Large intestine (tissue), 3 donors: ENCODE measurements around the gene IFNLR1. TPM values are rescaled to one million over a fixed set of nuclear protein-coding genes. Genes with fewer than 3 reads are reported as not detected.

ENCODE experiments used
- DNase-seq, 2 donors: peaks; one replicate each; pipeline versions ENCODE4 v3.0.0 to v3.0.0-alpha.2; 2013
- H3K27ac ChIP-seq: one replicate; pipeline ENCODE4 v1.5.1; 2013; ENCODE audit warnings: low read length
- H3K27me3 ChIP-seq: 2 replicates; pipeline ENCODE4 v1.6.1; 2013; ENCODE audit warnings: low read length; ENCODE audit not compliant: control insufficient read depth, insufficient read depth
- H3K36me3 ChIP-seq: 2 replicates; pipeline ENCODE4 v1.6.1; 2013; ENCODE audit warnings: low read length; ENCODE audit not compliant: control insufficient read depth, insufficient read depth
- H3K4me1 ChIP-seq: one replicate; pipeline ENCODE4 v1.6.1; 2013; ENCODE audit warnings: low read length; ENCODE audit not compliant: control insufficient read depth, insufficient read depth
- H3K4me3 ChIP-seq: one replicate; pipeline ENCODE4 v1.5.1; 2013; ENCODE audit warnings: low read length
- H3K9me3 ChIP-seq: one replicate; pipeline ENCODE4 v1.6.1; 2013; ENCODE audit warnings: mild to moderate bottlenecking, low read depth, low read length, moderate library complexity; ENCODE audit not compliant: control insufficient read depth
- WGBS: methylation state at CpG from one replicate; pipeline ENCODE4 v1.1.5; 2013; ENCODE audit warnings: low lambda C conversion rate; ENCODE audit not compliant: insufficient coverage; 5-methylcytosine and 5-hydroxymethylcytosine counted together
- polyA plus RNA-seq: library from polyadenylated mRNA; unstranded; fragments of 120-200 nt; gene quantifications from one replicate; pipeline ENCODE4 v1.2.1, GENCODE V29; 2013

Gene IFNLR1
- polyA plus RNA-seq, 1 donor: 11.7 TPM

GRCh38 chr1:24164004-24164403, 23.1 kb downstream of the IFNLR1 start:
- Histone ChIP-seq H3K4me3 (no peak overlapping the region), H3K9me3 (no peaks in the 10 kb centered on the region), H3K27me3 (no peaks in the 10 kb centered on the region), H3K27ac (peak overlapping the region; percentile 82), H3K36me3 (peaks cover 34% of the 10 kb centered on the region), H3K4me1 (peaks cover 25% of the 10 kb centered on the region)
- peak; percentile 42 to 85 for DNase-seq
- WGBS: no CpG with 5 or more reads among the region's 3 CpGs

GRCh38 chr1:24162201-24162600, 24.9 kb downstream of the IFNLR1 start:
- DNase-seq: no peak
- WGBS: no CpG with 5 or more reads among the region's 5 CpGs
- no peaks in the 10 kb centered on the region for H3K9me3 ChIP-seq
- peaks cover 45% of the 10 kb centered on the region for H3K36me3 ChIP-seq
- no peaks in the 10 kb centered on the region for H3K27me3 ChIP-seq
- H3K4me3 ChIP-seq: no peak overlapping the region
- H3K4me1 ChIP-seq: peaks cover 25% of the 10 kb centered on the region
- H3K27ac ChIP-seq: no peak overlapping the region

- peaks cover 18% of the 10 kb centered on the region for H3K4me1 ChIP-seq
- H3K27me3 ChIP-seq: no peaks in the 10 kb centered on the region
- H3K9me3 ChIP-seq: no peaks in the 10 kb centered on the region
- no CpG with 5 or more reads among the region's 4 CpGs for WGBS
- peak in 1 of 2 donors; percentile 35 for DNase-seq
- H3K27ac ChIP-seq: no peak overlapping the region
- no peak overlapping the region for H3K4me3 ChIP-seq
- peaks cover 54% of the 10 kb centered on the region for H3K36me3 ChIP-seq
Measured at GRCh38 chr1:24161270-24161669, 25.8 kb downstream of the IFNLR1 start.

DNA sequence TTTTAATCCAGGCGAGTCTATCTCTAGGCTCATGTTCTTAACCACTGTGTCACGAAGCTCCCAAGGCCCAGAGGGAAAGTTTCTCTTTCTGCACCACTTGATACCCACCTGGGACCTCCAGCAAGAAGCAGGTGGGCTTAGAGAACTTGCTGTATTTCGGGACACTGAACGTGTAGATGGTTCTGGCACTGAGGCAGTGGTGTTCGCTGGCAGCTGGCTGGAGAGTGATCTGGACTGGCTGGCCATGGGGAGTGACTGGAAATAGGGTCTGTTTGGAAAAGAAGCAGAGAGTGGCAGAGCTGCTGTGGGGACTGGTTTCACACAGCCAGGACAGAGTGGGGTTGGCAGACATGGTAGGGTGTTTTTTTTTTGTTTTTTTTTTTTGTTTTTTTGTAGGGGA, 27.7 kb downstream of the IFNLR1 start:
- peaks cover 10% of the 10 kb centered on the region for H3K4me1 ChIP-seq
- H3K4me3 ChIP-seq: no peak overlapping the region
- no CpG with 5 or more reads among the region's 5 CpGs for WGBS
- DNase-seq: no peak
- H3K36me3 ChIP-seq: peaks cover 55% of the 10 kb centered on the region
- no peak overlapping the region for H3K27ac ChIP-seq
- no peaks in the 10 kb centered on the region for H3K9me3 ChIP-seq
- no peaks in the 10 kb centered on the region for H3K27me3 ChIP-seq

- WGBS: no CpG with 5 or more reads among the region's 6 CpGs
- Histone ChIP-seq H3K36me3 (peaks cover 55% of the 10 kb centered on the region), H3K27ac (no peak overlapping the region), H3K27me3 (no peaks in the 10 kb centered on the region), H3K9me3 (no peaks in the 10 kb centered on the region), H3K4me1 (peaks cover 4% of the 10 kb centered on the region), H3K4me3 (no peak overlapping the region)
- DNase-seq: no peak
Measured at GRCh38 chr1:24157918-24158481, 29.1 kb downstream of the IFNLR1 start.

GRCh38 chr1:24156542-24157260, 30.4 kb downstream of the IFNLR1 start:
- Histone ChIP-seq H3K4me3 (no peak overlapping the region), H3K27ac (no peak overlapping the region), H3K4me1 (peaks cover 4% of the 10 kb centered on the region), H3K27me3 (no peaks in the 10 kb centered on the region), H3K36me3 (peaks cover 49% of the 10 kb centered on the region), H3K9me3 (no peaks in the 10 kb centered on the region)
- DNase-seq: no peak
- no CpG with 5 or more reads among the region's 18 CpGs for WGBS

- H3K4me1 ChIP-seq: peaks cover 2% of the 10 kb centered on the region
- DNase-seq: no peak
- whole genome bisulfite sequencing: no CpG with 5 or more reads among the region's 11 CpGs
- H3K4me3 ChIP-seq: no peak overlapping the region
- H3K27ac ChIP-seq: no peak overlapping the region
- peaks cover 43% of the 10 kb centered on the region for H3K36me3 ChIP-seq
- no peaks in the 10 kb centered on the region for H3K27me3 ChIP-seq
- no peaks in the 10 kb centered on the region for H3K9me3 ChIP-seq
Measured at GRCh38 chr1:24155011-24155782, 31.9 kb downstream of the IFNLR1 start.

DNA sequence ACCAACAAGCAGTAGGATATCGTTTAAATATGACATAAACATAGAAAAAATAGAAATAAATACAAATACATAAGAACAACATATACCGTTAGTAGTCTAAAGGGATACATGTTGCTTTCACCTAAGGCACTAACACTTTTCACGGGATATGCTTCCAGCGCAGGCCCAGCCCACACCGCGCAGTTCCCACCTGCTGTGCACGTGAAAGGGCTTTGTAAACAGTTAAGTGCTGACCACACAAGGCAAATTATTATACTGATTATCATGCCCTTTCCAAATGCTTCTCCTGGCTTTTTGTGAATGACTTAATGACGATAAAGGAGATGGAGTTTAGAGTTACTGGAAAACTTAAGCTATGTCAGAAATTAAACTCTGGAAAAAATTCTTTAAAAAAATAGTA, 32.9 kb downstream of the IFNLR1 start:
- no peak overlapping the region for H3K4me3 ChIP-seq
- H3K27me3 ChIP-seq: no peaks in the 10 kb centered on the region
- no peak for DNase-seq
- no peak overlapping the region for H3K27ac ChIP-seq
- H3K4me1 ChIP-seq: peaks cover 10% of the 10 kb centered on the region
- H3K36me3 ChIP-seq: peaks cover 36% of the 10 kb centered on the region
- no peaks in the 10 kb centered on the region for H3K9me3 ChIP-seq
- 86% methylated on average over 1 of the region's 8 CpGs for WGBS

DNA sequence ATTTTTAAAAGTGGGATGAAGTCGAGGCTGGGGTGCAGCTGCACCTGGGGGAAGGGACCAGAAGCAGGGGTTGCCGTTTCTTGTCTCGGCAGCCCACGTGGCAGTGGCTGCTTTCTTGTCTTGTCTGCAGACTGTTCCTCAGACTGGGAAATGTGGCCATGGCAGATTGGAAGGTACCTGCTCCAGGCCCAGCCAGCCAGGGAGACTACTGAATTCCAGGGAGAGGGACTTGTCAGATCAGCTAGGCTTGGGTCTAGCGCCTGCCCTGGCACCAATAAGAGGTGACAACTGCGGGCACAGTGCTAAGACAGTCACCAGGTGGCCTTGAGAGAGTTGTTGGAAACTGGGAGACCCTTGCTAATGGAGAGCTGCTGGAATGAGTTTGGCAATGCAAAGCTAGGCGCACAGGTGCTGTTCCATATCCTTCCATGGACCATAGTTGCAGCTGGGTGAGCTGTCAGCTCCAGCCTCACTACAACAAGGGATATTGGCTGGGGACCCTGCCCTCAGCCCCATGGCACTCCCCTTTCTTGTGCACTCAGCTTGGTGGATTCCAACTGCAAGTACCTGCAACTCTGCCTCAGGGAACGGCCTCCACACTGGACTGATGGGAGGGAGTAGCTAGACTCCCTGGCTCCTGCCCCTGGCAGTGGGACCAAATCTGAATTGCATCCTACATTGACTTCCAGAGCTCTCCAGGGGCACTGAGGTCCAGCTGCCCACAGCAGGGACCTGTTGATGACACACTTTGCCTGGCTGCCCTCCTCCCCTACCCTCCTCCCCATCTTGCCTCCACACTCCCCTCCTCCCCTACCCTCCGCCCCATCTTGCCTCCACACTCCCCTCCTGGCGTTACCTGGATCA, 34.2 kb downstream of the IFNLR1 start:
- WGBS: no CpG with 5 or more reads among the region's 10 CpGs
- no peak for DNase-seq
- H3K27me3 ChIP-seq: no peaks in the 10 kb centered on the region
- peaks cover 24% of the 10 kb centered on the region for H3K36me3 ChIP-seq
- H3K9me3 ChIP-seq: no peaks in the 10 kb centered on the region
- no peak overlapping the region for H3K4me3 ChIP-seq
- peaks cover 10% of the 10 kb centered on the region for H3K4me1 ChIP-seq
- H3K27ac ChIP-seq: no peak overlapping the region

DNA sequence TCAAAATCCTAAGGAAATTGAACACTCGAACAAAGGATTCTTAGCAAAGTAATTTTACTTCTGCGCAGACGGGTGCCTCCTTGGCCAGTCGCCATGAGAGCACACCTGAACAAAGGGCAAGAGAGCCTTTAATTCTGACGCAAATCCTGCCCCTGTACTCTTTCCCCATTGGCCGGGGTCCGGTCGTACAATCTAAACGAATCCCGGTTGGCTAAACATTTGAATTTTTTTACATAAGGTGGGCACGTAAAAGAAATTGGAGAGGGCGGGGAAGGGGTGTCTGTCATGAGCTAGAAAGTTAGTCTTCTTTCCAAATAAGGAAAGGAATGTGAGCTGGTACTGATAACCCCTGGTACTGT, 35.9 kb downstream of the IFNLR1 start:
- peaks cover 9% of the 10 kb centered on the region for H3K36me3 ChIP-seq
- no peaks in the 10 kb centered on the region for H3K9me3 ChIP-seq
- no CpG with 5 or more reads among the region's 12 CpGs for WGBS
- H3K27me3 ChIP-seq: no peaks in the 10 kb centered on the region
- peak; percentile 77 to 90 for DNase-seq
- H3K27ac ChIP-seq: peak overlapping the region; percentile 85
- H3K4me1 ChIP-seq: peaks cover 10% of the 10 kb centered on the region
- H3K4me3 ChIP-seq: peak overlapping the region; percentile 12
